K562 (cell line): Measurements from ENCODE around the gene DPM2. TPM values are rescaled to one million over a fixed set of nuclear protein-coding genes. Genes with fewer than 3 reads are reported as not detected.

Experiments used
- ATAC-seq: fragments of 200-7000 bp; cut with Tn5 transposase; 3 replicates; pipeline ENCODE4 v1.9.1; 2020; ENCODE audit warnings: moderate library complexity
- BruUV-seq: library from RNA; stranded (reverse); fragments of 400-500 nt; replicated peaks from 2 replicates; lab custom pipeline; 2021; lab: Mats Ljungman, UMichigan
- CTCF ChIA-PET: fragments of 300-600 bp; formaldehyde crosslinking; extraction: SDS; loops from one replicate; lab custom pipeline; 2021; ENCODE audit warnings: low intra/inter-chr PET ratio; lab: Yijun Ruan, JAX
- POLR2A ChIA-PET: fragments of 300-600, 350-650 bp; sonication (Branson Sonifier 250); formaldehyde crosslinking; extraction: SDS; loops from one replicate; lab custom pipeline; 2021; ENCODE audit warnings: antibody characterized with exemption, inconsistent platforms; lab: Yijun Ruan, JAX
- DNase-seq, 4 experiments: peaks; one replicate each; pipeline versions ENCODE4 v3.0.0 to v3.0.0-alpha.2; 2011 to 2018; ENCODE audit warnings: low spot score in 3 of 4, mixed read lengths in 3 of 4; ENCODE audit errors: extremely low read depth in 1 of 4
- FAIRE-seq: peaks from 2 replicates; lab custom pipeline; 2011; peaks lifted over from hg19 to GRCh38; lab: Jason Lieb, UNC
- H2AFZ ChIP-seq: 2 replicates; pipeline ENCODE4 v1.6.0; 2011; ENCODE audit warnings: low read depth, low read length, control low read depth, inconsistent platforms
- H3K27ac ChIP-seq: fragments of 200-600 bp; 3 replicates; pipeline ENCODE4 v1.8.0; 2011; ENCODE audit warnings: low read depth, mild to moderate bottlenecking, control low read depth, inconsistent platforms, low read length, moderate library complexity, mixed read lengths; ENCODE audit errors: extremely low read depth
- H3K27me3 ChIP-seq, 2 experiments: fragments of 300-600 bp in 1 of 2; 2 replicates in 1 of 2; 3 replicates in 1 of 2; pipeline versions ENCODE4 v1.6.0 to v1.8.0; 2011; ENCODE audit warnings: inconsistent platforms in 2 of 2, low read length in 2 of 2, mild to moderate bottlenecking in 1 of 2, mixed read lengths in 1 of 2, moderate library complexity in 1 of 2; ENCODE audit not compliant: control insufficient read depth in 2 of 2, insufficient read depth in 2 of 2
- H3K36me3 ChIP-seq: fragments of 300-600 bp; 3 replicates; pipeline ENCODE4 v1.8.0; 2011; ENCODE audit warnings: mild to moderate bottlenecking, low read length, inconsistent platforms; ENCODE audit not compliant: control insufficient read depth, insufficient read depth
- H3K4me1 ChIP-seq, 2 experiments: fragments of 200-600 bp in 1 of 2; replicated peaks in 1 of 2; 2 replicates in 1 of 2; 3 replicates in 1 of 2; pipeline versions ENCODE4 v1.5.1 to v1.8.0; 2011; ENCODE audit warnings: inconsistent platforms in 2 of 2, low read length in 2 of 2, mild to moderate bottlenecking in 1 of 2, mixed read lengths in 1 of 2, moderate library complexity in 1 of 2; ENCODE audit not compliant: control insufficient read depth in 2 of 2, insufficient read depth in 2 of 2
- H3K4me2 ChIP-seq: 2 replicates; pipeline ENCODE4 v1.6.1; 2011; ENCODE audit warnings: low read length, control low read depth, inconsistent platforms, mixed read lengths; ENCODE audit not compliant: insufficient read depth
- H3K4me3 ChIP-seq: fragments of 200-600 bp; sonication (generic), shearing (Covaris generic); 2 replicates; pipeline ENCODE4 v1.5.1; 2016; ENCODE audit warnings: control low read depth, inconsistent platforms
- H3K79me2 ChIP-seq: fragments of 200-600 bp; 3 replicates; pipeline ENCODE4 v1.8.0; 2011; ENCODE audit warnings: low read length, inconsistent platforms; ENCODE audit not compliant: control insufficient read depth, insufficient read depth
- H3K9ac ChIP-seq, 2 experiments: 2 replicates each; pipeline versions ENCODE4 v1.6.0 to v1.6.1; 2011; ENCODE audit warnings: low read depth in 2 of 2, low read length in 2 of 2, control low read depth in 1 of 2, inconsistent platforms in 1 of 2, mild to moderate bottlenecking in 1 of 2, mixed read lengths in 1 of 2; ENCODE audit not compliant: insufficient read depth in 1 of 2
- H3K9me1 ChIP-seq: one replicate; pipeline ENCODE4 v1.6.0; 2011; ENCODE audit warnings: inconsistent platforms, mild to moderate bottlenecking, low read length, moderate library complexity; ENCODE audit not compliant: control insufficient read depth, insufficient read depth
- H3K9me3 ChIP-seq: replicated peaks from 2 replicates; pipeline ENCODE4 v1.5.1; 2011; ENCODE audit warnings: low read depth, low read length, inconsistent platforms; ENCODE audit not compliant: control insufficient read depth, insufficient read depth
- H4K20me1 ChIP-seq: replicated peaks from 2 replicates; pipeline ENCODE4 v1.6.1; 2011; ENCODE audit warnings: low read length, inconsistent platforms, mixed read lengths; ENCODE audit not compliant: control insufficient read depth, insufficient read depth
- CBX8 ChIP-seq: fragments of 200-600 bp; sonication (generic); IDR thresholded peaks from 2 replicates; pipeline ENCODE4 v1.6.1; 2012; ENCODE audit warnings: borderline replicate concordance, mixed run types, low read depth, mild to moderate bottlenecking, moderate library complexity, mixed read lengths, low read length, control low read depth, inconsistent platforms; ENCODE audit not compliant: poor library complexity, severe bottlenecking; ENCODE audit errors: extremely low read depth
- MTA1 ChIP-seq: fragments of 450-650 bp; IDR thresholded peaks from 2 replicates; pipeline ENCODE4 v1.6.1; 2017; ENCODE audit warnings: borderline replicate concordance
- MTA2 ChIP-seq: fragments of 450-650 bp; IDR thresholded peaks from 2 replicates; pipeline ENCODE4 v1.6.1; 2016; ENCODE audit warnings: low read depth
- POLR2A ChIP-seq: fragments of 450-650 bp; conservative IDR thresholded peaks from 2 replicates; pipeline ENCODE4 v1.6.1; 2016
- POLR2B ChIP-seq: fragments of 450-650 bp; IDR thresholded peaks from 2 replicates; pipeline ENCODE4 v1.6.1; 2018; ENCODE audit warnings: low read depth; ENCODE audit not compliant: partially characterized antibody
- PTTG1 ChIP-seq: fragments of 450-650 bp; IDR thresholded peaks from 2 replicates; pipeline ENCODE4 v1.6.1; 2016; ENCODE audit warnings: low read depth, mild to moderate bottlenecking, missing genetic modification characterization, missing compliant biosample characterization
- SAP30 ChIP-seq: fragments of 200-600 bp; sonication (generic); IDR thresholded peaks from 2 replicates; pipeline ENCODE4 v1.6.1; 2012; ENCODE audit warnings: borderline replicate concordance, low read depth, mild to moderate bottlenecking, moderate library complexity, low read length, control low read depth, inconsistent platforms; ENCODE audit not compliant: insufficient read depth, poor library complexity, severe bottlenecking
- TCFL5 ChIP-seq: fragments of 250-450 bp; sonication (Bioruptor Pico); conservative IDR thresholded peaks from 2 replicates; pipeline ENCODE4 v1.6.1; 2021; ENCODE audit warnings: mild to moderate bottlenecking, moderate library complexity, matching md5 sums
- ZBED1 ChIP-seq: IDR thresholded peaks from 2 replicates; pipeline ENCODE4 v1.6.1; 2014
- ZFP36 ChIP-seq: fragments of 150-350 bp; IDR thresholded peaks from 2 replicates; pipeline ENCODE4 v1.6.1; 2018; ENCODE audit warnings: low read length, low read depth; ENCODE audit not compliant: partially characterized antibody
- ZNF124 ChIP-seq: sonication (generic); formaldehyde crosslinking; IDR thresholded peaks from 2 replicates; pipeline ENCODE4 v1.8.1; 2022; ENCODE audit warnings: missing genetic modification reagents
- WGBS: fragments of 100-300 bp; shearing (Covaris generic); methylation state at CpG from one replicate; pipeline ENCODE4 v1.1.6; 2016; ENCODE audit warnings: low coverage, mixed read lengths; ENCODE audit not compliant: insufficient coverage; ENCODE audit errors: missing lambda C conversion rate; 5-methylcytosine and 5-hydroxymethylcytosine counted together
- in situ Hi-C: fragments of 300-500 bp; cut with MboI; formaldehyde crosslinking; loops from 4 replicates; pipeline ENCODE4 v1.15.0; 2018; ENCODE audit warnings: inconsistent platforms, mixed read lengths
- intact Hi-C: fragments of 100-400 bp; cut with micrococcal nuclease; formaldehyde crosslinking; loops from 2 replicates; pipeline ENCODE4 v1.14.2; 2022
- polyA plus RNA-seq, 8 experiments: library from polyadenylated mRNA; depleted of rRNA in 4 of 8; stranded (reverse) in 5 of 8; unstranded in 3 of 8; fragments of >200 nt; fragmentation: Nextera tagmentation in 2 of 8; fragmentation: Illumina TruSeq in 1 of 8; extraction: Ambion mirVana in 2 of 8; extraction: Trizol in 1 of 8; gene quantifications; 2 replicates each; pipeline versions ENCODE4 v1.2.1 to v1.2.3, GENCODE V29; 2011 to 2014; ENCODE audit warnings: inconsistent platforms in 1 of 8, missing spikeins in 1 of 8
- total RNA-seq, 7 experiments: library from RNA; depleted of rRNA in 6 of 7; stranded (reverse); fragments of >200 nt in 6 of 7; fragmentation: Illumina TruSeq in 2 of 7; extraction: Trizol in 2 of 7; gene quantifications; 2 replicates each; pipeline versions ENCODE4 v1.2.1 to v1.2.3, GENCODE V29; 2011 to 2021; ENCODE audit warnings: low replicate concordance in 1 of 7
- TF ChIP-seq, protein P1 (sequence below): fragments of 450-650 bp; IDR thresholded peaks from 2 replicates; pipeline ENCODE4 v1.6.1; 2016; ENCODE audit warnings: antibody characterized with exemption
- TF ChIP-seq, protein P2 (sequence below): fragments of 250-450 bp; sonication (Bioruptor Pico); IDR thresholded peaks from 2 replicates; pipeline ENCODE4 v1.5.0; 2021
- TF ChIP-seq, protein P3 (sequence below): fragments of 250-450 bp; sonication (Bioruptor Pico); IDR thresholded peaks from 2 replicates; pipeline ENCODE4 v1.8.0; 2022; ENCODE audit warnings: inconsistent platforms
- TF ChIP-seq, protein P4 (sequence below): IDR thresholded peaks from 3 replicates; pipeline ENCODE4 v1.6.1; 2011; ENCODE audit warnings: borderline replicate concordance, mild to moderate bottlenecking, moderate library complexity; ENCODE audit not compliant: insufficient read length; ENCODE audit errors: extremely low read depth

The DPM2 gene
- total and polyA plus RNA-seq, 9 of the 15 experiments (the other 6 are each of a cell fraction or from before 2014, with no cell fraction given): 43.5 to 126 (median 71.1) TPM

DNA sequence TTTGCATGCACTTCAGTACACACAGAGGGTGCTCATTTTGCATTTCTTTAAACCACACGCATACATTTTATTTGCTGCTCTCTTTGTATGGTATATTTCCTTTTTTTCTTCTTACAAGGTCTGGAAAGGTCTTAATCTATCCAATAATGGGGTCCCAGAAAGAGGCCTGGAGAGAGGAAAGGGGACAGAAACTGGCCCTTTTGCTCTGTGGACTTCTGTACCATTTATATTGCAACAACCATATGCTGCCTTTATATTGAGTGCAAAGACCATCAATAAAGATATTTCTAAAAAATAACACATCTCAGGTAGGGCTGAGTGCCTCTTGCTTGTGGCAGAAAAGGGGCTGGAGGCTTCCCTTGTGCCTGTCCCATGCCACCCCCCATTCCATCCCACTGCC is 15.5 kb upstream of the DPM2 start:
- POLR2A ChIA-PET: interaction anchor here (0.7 to 2.3 kb wide), 4 partner anchors 8 to 211 kb away, joined by 4 to 10 read pairs (median 6); no protein-coding TSS in a partner anchor
- FAIRE-seq: no peak
- WGBS: 85% methylated on average over 1 of the region's 1 CpG
- Histone ChIP-seq H3K4me1 (peaks cover 22 to 52% of the 10 kb centered on the region in 2 experiments), H3K9me1 (no peaks in the 10 kb centered on the region), H4K20me1 (peaks cover 11% of the 10 kb centered on the region; the same call in 1 of the 2 replicates), H3K27ac (no peak overlapping the region), H3K4me2 (no peak overlapping the region), H3K27me3 (no peaks in the 10 kb centered on the region), H3K36me3 (no peaks in the 10 kb centered on the region), H2AFZ (no peak overlapping the region), H3K4me3 (no peak overlapping the region), H3K9me3 (no peaks in the 10 kb centered on the region), H3K9ac (peak overlapping the region in 1 of 2 experiments; percentile 83; a peak in 1 of 4 replicates), H3K79me2 (peaks cover 37% of the 10 kb centered on the region)
- in situ Hi-C loops: no loop called here
- no peak for DNase-seq
- intact Hi-C loops: no loop called here
- ATAC-seq: no peak
- no TSS peak for BruUV-seq
- CTCF ChIA-PET: no interaction called here
- TF ChIP-seq ZFP36: no peak
- TF ChIP-seq SAP30: no peak
- TF ChIP-seq POLR2A: no peak
- TF ChIP-seq, protein P1, sequence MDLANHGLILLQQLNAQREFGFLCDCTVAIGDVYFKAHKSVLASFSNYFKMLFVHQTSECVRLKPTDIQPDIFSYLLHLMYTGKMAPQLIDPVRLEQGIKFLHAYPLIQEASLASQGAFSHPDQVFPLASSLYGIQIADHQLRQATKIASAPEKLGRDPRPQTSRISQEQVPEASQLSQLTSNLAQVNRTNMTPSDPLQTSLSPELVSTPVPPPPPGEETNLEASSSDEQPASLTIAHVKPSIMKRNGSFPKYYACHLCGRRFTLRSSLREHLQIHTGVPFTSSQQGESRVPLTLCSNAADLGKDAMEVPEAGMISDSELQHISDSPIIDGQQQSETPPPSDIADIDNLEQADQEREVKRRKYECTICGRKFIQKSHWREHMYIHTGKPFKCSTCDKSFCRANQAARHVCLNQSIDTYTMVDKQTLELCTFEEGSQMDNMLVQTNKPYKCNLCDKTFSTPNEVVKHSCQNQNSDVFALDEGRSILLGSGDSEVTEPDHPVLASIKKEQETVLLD: no peak
- TF ChIP-seq, protein P2, sequence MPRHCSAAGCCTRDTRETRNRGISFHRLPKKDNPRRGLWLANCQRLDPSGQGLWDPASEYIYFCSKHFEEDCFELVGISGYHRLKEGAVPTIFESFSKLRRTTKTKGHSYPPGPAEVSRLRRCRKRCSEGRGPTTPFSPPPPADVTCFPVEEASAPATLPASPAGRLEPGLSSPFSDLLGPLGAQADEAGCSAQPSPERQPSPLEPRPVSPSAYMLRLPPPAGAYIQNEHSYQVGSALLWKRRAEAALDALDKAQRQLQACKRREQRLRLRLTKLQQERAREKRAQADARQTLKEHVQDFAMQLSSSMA (CRISPR knock-in tag): no peak
- no peak for TF ChIP-seq TCFL5 (CRISPR knock-in tag)
- TF ChIP-seq MTA1: no peak
- TF ChIP-seq CBX8: no peak
- no peak for TF ChIP-seq ZBED1
- no peak for TF ChIP-seq POLR2B
- TF ChIP-seq ZNF124 (CRISPR knock-in tag): no peak
- no peak for TF ChIP-seq MTA2
- TF ChIP-seq, protein P3, sequence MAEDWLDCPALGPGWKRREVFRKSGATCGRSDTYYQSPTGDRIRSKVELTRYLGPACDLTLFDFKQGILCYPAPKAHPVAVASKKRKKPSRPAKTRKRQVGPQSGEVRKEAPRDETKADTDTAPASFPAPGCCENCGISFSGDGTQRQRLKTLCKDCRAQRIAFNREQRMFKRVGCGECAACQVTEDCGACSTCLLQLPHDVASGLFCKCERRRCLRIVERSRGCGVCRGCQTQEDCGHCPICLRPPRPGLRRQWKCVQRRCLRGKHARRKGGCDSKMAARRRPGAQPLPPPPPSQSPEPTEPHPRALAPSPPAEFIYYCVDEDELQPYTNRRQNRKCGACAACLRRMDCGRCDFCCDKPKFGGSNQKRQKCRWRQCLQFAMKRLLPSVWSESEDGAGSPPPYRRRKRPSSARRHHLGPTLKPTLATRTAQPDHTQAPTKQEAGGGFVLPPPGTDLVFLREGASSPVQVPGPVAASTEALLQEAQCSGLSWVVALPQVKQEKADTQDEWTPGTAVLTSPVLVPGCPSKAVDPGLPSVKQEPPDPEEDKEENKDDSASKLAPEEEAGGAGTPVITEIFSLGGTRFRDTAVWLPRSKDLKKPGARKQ (CRISPR knock-in tag): no peak
- TF ChIP-seq, protein P4, sequence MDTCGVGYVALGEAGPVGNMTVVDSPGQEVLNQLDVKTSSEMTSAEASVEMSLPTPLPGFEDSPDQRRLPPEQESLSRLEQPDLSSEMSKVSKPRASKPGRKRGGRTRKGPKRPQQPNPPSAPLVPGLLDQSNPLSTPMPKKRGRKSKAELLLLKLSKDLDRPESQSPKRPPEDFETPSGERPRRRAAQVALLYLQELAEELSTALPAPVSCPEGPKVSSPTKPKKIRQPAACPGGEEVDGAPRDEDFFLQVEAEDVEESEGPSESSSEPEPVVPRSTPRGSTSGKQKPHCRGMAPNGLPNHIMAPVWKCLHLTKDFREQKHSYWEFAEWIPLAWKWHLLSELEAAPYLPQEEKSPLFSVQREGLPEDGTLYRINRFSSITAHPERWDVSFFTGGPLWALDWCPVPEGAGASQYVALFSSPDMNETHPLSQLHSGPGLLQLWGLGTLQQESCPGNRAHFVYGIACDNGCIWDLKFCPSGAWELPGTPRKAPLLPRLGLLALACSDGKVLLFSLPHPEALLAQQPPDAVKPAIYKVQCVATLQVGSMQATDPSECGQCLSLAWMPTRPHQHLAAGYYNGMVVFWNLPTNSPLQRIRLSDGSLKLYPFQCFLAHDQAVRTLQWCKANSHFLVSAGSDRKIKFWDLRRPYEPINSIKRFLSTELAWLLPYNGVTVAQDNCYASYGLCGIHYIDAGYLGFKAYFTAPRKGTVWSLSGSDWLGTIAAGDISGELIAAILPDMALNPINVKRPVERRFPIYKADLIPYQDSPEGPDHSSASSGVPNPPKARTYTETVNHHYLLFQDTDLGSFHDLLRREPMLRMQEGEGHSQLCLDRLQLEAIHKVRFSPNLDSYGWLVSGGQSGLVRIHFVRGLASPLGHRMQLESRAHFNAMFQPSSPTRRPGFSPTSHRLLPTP: no peak
- no peak for TF ChIP-seq PTTG1 (tag)
- TF ChIP-seq, all 486 proteins: peak for 0
